Ecto neural progenitor cell (in vitro differentiated cells): ENCODE data around the gene SDC4.
"Not testable (repeated sequence)": the region's sequence is repeated elsewhere in the genome, so short reads cannot be mapped to it uniquely, and the experiment has no call there.

Experiments
- DNase-seq: peaks from one replicate; pipeline ENCODE4 v3.0.0-alpha.2; 2018; ENCODE audit warnings: low spot score

Gene SDC4

GRCh38 chr20:45363611-45364492 is 15.6 kb upstream of the SDC4 start:
- peak; percentile 37 for DNase-seq

- peak; percentile 99 for DNase-seq
Observed at GRCh38 chr20:45362804-45363610, 14.8 kb upstream of the SDC4 start, which contains the start of gene SYS1. SYS1 (plus strand) TSS chr20:45363156; CDS start chr20:45363532, 376 bp downstream.

DNA sequence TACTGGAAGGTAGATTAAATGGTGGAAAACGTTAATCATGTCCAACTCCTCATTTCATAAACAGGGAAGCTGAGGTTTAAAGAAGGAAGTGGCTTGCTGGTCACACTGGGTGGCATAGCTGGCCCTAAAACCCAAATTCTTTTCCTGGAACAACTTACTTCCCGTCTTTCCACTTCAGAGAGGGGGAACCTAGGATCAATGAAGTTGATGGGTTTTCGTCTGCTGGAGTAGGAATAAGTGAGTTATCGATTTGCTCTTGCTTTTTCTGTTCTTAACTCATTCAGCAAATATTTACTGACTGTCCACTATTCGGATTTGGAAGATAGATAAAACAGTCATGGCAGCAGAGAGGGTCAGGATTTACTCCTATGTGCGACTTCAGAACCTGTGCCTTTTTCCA is 13.6 kb upstream of the SDC4 start:
- DNase-seq = no peak

- no peak for DNase-seq
Observed at GRCh38 chr20:45359406-45360148, 11.4 kb upstream of the SDC4 start.

GRCh38 chr20:45359069-45359405 is 10.8 kb upstream of the SDC4 start:
- DNase-seq = no peak

GRCh38 chr20:45358282-45359068 is 10.3 kb upstream of the SDC4 start:
- DNase-seq = no peak

DNA sequence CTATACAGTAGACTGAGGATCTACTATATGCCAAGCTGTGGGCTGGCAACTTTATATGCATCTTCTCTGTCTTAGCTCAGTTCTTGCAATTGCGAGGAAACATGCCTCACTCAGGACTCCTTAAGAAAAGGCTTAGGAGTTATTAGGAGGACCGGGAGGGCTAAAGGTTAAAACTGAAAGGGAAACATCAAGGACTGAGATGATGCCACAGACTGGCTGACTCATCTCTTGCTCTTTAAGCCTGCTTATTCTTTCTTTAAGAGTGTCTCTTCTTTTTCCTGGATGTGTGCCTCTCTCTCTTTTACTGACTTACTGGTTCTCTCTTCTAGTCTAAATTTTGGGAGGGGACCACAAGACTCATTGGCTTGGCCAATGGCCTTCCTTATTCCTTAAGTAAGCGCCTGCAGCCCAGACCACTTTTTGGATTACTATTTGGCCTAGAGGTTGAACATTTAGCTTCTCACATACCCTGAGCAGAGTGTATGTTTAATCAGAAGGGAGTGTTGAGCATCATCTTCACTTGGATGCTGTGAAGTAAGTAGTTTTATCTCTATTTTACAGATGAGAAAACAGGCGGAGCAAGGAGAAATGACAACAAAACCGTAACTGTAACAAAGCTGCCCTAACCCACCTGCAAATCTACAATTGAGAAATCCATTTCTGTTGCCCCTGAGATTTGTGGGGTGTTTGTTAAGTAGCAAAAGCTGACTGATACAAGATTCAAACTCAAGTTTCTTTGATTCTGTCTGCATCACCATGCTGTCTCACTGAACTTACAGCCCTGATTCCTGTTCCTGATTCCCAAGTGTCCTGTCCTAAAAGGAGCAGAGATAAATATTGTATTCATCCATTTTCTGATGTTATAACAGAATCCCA is 7.2 kb upstream of the SDC4 start:
- no peak for DNase-seq

DNA sequence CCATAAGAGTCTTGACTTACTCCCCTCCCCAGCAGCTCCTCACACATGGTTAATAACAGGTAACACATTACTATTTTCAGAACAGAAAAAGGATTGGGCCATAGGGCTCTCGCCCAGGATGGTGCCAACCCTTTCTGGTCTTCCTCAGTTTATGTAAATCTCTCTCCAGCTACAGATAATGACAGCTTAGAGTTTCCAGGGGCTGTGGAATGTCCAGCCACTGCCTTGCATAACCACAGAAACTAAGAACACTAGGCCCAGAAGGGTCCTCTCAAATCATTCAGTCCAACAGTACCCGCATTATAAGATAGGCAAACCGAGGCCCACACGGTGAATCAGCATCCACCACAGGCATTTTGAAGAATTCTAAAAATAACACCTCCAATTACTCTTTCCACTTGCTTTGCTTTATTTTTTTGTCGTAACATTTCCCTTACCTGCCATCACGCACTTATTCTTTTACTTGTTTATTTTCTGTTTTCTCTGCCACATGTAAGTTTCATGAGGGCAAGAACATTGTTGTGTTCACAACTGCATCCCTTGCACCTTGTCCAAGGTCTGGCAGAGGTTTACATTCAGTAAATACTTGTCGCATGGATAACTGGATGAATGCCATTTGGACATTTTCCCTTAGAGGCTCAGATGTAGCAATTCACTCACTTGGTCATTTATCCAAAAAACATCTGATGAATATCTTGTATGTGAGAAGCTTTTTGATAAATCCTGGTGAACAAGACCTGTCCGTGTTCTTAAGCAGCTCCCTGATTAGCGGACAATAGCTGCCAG is 6.4 kb upstream of the SDC4 start:
- no peak for DNase-seq

DNA sequence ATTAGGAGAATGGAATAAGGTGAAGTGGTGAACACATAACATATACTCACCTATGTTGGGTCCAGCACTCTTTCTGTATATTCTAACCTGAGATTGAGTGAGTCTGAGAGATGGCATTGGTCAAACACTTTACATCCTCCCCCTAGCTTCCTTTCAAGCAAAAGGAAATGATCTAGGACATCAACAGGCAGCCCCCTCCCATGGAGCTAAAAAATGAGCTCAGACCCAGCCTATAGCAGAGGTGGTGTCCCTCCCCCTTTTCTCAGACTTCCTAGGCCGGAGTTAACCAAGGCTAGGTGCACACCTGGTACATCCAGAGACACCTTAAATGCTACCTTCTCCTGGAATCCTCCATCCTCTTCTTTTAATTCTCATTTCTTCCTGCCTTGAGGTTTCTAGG is 5.5 kb upstream of the SDC4 start:
- no peak for DNase-seq

GRCh38 chr20:45352729-45353128 is 4.5 kb upstream of the SDC4 start:
- DNase-seq = no peak

GRCh38 chr20:45350795-45351194 is 2.6 kb upstream of the SDC4 start:
- not testable (repeated sequence) for DNase-seq

GRCh38 chr20:45350217-45350616 is 2.0 kb upstream of the SDC4 start:
- DNase-seq = no peak

GRCh38 chr20:45347297-45347935 is 808 bp downstream of the SDC4 start:
- no peak for DNase-seq

DNA sequence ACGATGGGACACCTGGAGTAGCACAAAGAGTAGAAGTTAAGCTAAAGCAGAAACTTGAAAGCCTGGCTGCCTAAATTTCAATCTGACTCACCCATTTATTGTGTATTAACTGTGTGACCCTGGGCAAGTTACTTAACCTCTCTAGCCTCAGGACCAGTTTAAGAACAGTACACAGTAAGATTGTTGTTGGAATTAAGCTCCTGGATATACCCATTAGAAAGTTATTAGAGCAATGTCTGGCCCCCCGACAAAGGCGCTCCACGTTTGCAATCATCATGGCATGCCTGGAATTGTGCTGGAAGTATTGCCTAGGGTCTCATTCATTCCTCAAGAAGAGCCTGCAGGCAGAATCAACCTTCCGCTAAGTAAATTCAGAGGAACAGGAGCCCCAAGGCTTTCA is 1.4 kb downstream of the SDC4 start:
- DNase-seq = no peak

DNA sequence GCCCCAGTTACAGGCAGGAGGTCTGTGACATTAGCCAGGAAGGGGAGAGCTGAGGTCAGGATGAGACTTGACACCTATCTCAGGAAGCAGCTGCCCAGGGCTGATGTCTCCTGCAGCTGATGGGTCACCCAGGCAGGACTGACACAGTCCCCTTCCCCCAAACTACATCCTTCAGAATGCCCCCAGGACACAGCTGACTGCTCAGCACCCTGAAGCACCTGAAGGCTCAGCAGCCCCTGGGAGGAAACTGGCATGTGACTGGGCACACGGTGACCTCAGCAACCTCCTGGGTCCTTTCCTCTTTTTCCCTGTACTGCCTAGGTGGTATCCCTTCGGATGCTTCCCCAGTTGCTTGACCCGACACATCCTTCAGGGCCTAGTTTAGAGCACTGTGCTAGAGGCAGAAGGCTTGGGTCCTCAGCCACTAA is 1.9 kb downstream of the SDC4 start:
- DNase-seq = no peak

- DNase-seq = no peak
Observed at GRCh38 chr20:45345104-45345936, 2.9 kb downstream of the SDC4 start.

GRCh38 chr20:45344168-45344860 is 3.9 kb downstream of the SDC4 start:
- no peak for DNase-seq
